ENCODE results near the gene TRIM39.
A peak's percentile ranks its signal among the peaks of the same experiment; 100 is the strongest.

Gene TRIM39

DNA sequence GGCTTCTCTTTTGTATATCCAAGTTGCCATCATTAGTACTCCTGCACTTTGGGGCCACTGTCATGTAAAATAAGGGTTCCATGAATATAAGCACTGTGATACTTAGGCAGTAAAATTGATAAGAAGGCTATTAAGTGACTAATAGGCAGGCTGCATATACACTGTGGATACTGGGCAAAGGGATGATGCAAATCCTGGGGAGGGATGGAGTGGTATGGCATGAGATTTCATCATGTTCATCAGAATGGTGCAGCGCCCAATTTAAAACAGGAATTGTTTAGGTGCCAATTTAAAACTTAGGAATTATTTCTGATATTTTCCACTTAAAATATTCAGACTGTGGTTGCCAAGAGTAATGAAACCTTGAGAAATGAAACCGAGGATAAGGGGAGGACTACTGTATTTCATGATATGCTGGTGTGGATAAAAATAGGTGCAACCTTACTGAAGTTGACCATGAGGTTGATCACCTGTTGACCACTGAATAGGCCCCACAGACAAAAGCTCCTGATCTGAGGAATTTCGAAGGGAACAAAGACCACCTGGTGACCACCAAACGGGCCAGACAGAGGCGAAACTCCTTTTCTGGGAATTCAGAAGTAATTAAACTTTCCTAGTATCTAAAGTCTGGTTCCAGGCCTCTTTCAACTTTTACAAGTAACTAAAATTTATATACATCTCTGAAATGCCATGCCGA lies 4.9 kb upstream of the TRIM39 start:
- CTCF ChIA-PET = interaction anchor here (1.5 kb wide), 1 partner anchor 103 kb away, joined by 3 read pairs; no protein-coding TSS in a partner anchor
- H3K4me3 ChIP-seq (ENCODE audit: low read depth, low read length) = no peak overlapping the region

More for the DNA sequence above, 4.9 kb upstream of the TRIM39 start:
- peaks cover 0 to 9% of the 10 kb centered on the region in 2 experiments; a peak in 2 of 3 replicates for H3K36me3 ChIP-seq (ENCODE audit: control insufficient read depth in 2 of 2, insufficient read depth in 1 of 2, low read length in 2 of 2)
- H3K27ac ChIP-seq (ENCODE audit: extremely low read depth, low read depth, low read length) = no peak overlapping the region
- TF ChIP-seq ZNF350 (tag by site-specific recombination; IDR thresholded peaks at IDR 0.05) (no peak), ZNF423 (tag by site-specific recombination; IDR thresholded peaks at IDR 0.05) (no peak), ZSCAN16 (tag by site-specific recombination; IDR thresholded peaks at IDR 0.05) (no peak), ZNF266 (tag by site-specific recombination; IDR thresholded peaks at IDR 0.05; ENCODE audit: low read depth) (no peak), ZNF621 (tag by site-specific recombination; IDR thresholded peaks at IDR 0.05) (no peak), GLIS2 (tag by site-specific recombination; IDR thresholded peaks at IDR 0.05) (no peak), ZNF239 (tag by site-specific recombination; IDR thresholded peaks at IDR 0.05) (no peak), MZF1 (tag by site-specific recombination; IDR thresholded peaks at IDR 0.05; ENCODE audit: borderline replicate concordance) (no peak), IKZF3 (tag by site-specific recombination; IDR thresholded peaks at IDR 0.05) (no peak), ZBTB1 (tag by site-specific recombination; IDR thresholded peaks at IDR 0.05) (no peak), ZNF48 (tag by site-specific recombination; IDR thresholded peaks at IDR 0.05) (no peak), SCRT2 (tag by site-specific recombination; IDR thresholded peaks at IDR 0.05) (peak; percentile 81), ZNF777 (tag by site-specific recombination; IDR thresholded peaks at IDR 0.05; ENCODE audit: borderline replicate concordance) (no peak)
- TF ChIP-seq, protein P1, sequence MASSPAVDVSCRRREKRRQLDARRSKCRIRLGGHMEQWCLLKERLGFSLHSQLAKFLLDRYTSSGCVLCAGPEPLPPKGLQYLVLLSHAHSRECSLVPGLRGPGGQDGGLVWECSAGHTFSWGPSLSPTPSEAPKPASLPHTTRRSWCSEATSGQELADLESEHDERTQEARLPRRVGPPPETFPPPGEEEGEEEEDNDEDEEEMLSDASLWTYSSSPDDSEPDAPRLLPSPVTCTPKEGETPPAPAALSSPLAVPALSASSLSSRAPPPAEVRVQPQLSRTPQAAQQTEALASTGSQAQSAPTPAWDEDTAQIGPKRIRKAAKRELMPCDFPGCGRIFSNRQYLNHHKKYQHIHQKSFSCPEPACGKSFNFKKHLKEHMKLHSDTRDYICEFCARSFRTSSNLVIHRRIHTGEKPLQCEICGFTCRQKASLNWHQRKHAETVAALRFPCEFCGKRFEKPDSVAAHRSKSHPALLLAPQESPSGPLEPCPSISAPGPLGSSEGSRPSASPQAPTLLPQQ (tag by site-specific recombination; IDR thresholded peaks at IDR 0.05) = peak; percentile 70
- TF ChIP-seq, protein P2, sequence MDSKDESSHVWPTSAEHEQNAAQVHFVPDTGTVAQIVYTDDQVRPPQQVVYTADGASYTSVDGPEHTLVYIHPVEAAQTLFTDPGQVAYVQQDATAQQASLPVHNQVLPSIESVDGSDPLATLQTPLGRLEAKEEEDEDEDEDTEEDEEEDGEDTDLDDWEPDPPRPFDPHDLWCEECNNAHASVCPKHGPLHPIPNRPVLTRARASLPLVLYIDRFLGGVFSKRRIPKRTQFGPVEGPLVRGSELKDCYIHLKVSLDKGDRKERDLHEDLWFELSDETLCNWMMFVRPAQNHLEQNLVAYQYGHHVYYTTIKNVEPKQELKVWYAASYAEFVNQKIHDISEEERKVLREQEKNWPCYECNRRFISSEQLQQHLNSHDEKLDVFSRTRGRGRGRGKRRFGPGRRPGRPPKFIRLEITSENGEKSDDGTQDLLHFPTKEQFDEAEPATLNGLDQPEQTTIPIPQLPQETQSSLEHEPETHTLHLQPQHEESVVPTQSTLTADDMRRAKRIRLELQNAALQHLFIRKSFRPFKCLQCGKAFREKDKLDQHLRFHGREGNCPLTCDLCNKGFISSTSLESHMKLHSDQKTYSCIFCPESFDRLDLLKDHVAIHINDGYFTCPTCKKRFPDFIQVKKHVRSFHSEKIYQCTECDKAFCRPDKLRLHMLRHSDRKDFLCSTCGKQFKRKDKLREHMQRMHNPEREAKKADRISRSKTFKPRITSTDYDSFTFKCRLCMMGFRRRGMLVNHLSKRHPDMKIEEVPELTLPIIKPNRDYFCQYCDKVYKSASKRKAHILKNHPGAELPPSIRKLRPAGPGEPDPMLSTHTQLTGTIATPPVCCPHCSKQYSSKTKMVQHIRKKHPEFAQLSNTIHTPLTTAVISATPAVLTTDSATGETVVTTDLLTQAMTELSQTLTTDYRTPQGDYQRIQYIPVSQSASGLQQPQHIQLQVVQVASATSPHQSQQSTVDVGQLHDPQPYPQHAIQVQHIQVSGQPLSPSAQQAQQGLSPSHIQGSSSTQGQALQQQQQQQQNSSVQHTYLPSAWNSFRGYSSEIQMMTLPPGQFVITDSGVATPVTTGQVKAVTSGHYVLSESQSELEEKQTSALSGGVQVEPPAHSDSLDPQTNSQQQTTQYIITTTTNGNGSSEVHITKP (tag by site-specific recombination; IDR thresholded peaks at IDR 0.05) = 0 out of 2 replicates have a peak, but pooled peaks have one; percentile 26
- TF ChIP-seq, protein P3, sequence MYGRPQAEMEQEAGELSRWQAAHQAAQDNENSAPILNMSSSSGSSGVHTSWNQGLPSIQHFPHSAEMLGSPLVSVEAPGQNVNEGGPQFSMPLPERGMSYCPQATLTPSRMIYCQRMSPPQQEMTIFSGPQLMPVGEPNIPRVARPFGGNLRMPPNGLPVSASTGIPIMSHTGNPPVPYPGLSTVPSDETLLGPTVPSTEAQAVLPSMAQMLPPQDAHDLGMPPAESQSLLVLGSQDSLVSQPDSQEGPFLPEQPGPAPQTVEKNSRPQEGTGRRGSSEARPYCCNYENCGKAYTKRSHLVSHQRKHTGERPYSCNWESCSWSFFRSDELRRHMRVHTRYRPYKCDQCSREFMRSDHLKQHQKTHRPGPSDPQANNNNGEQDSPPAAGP (tag by site-specific recombination; IDR thresholded peaks at IDR 0.05) = no peak
- TF ChIP-seq, protein P4, sequence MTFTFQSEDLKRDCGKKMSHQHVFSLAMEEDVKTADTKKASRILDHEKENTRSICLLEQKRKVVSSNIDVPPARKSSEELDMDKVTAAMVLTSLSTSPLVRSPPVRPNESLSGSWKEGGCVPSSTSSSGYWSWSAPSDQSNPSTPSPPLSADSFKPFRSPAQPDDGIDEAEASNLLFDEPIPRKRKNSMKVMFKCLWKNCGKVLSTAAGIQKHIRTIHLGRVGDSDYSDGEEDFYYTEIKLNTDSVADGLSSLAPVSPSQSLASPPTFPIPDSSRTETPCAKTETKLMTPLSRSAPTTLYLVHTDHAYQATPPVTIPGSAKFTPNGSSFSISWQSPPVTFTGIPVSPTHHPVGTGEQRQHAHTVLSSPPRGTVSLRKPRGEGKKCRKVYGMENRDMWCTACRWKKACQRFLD (tag by site-specific recombination; IDR thresholded peaks at IDR 0.05) = no peak
- TF ChIP-seq, protein P5, sequence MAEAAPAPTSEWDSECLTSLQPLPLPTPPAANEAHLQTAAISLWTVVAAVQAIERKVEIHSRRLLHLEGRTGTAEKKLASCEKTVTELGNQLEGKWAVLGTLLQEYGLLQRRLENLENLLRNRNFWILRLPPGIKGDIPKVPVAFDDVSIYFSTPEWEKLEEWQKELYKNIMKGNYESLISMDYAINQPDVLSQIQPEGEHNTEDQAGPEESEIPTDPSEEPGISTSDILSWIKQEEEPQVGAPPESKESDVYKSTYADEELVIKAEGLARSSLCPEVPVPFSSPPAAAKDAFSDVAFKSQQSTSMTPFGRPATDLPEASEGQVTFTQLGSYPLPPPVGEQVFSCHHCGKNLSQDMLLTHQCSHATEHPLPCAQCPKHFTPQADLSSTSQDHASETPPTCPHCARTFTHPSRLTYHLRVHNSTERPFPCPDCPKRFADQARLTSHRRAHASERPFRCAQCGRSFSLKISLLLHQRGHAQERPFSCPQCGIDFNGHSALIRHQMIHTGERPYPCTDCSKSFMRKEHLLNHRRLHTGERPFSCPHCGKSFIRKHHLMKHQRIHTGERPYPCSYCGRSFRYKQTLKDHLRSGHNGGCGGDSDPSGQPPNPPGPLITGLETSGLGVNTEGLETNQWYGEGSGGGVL (tag by site-specific recombination; IDR thresholded peaks at IDR 0.05) = peak; percentile 52; the same call in 1 of the 2 replicates
- POLR2A ChIA-PET = no interaction called here
- no peaks in the 10 kb centered on the region for H3K9me3 ChIP-seq (ENCODE audit: control insufficient read depth, insufficient read depth, low read depth, low read length)
- peaks cover 10% of the 10 kb centered on the region; the same call in 1 of the 2 replicates for H3K4me1 ChIP-seq (ENCODE audit: control insufficient read depth, insufficient read depth, low read length)
